GM18498 (cell line): ENCODE data around the gene CLASP1.
A peak's percentile ranks its signal among the peaks of the same experiment; 100 is the strongest.

Experiments
- ATAC-seq: cut with Tn5 transposase; IDR thresholded peaks from one replicate; pipeline ENCODE4 v1.9.1; 2021; ENCODE audit warnings: mild to moderate bottlenecking, moderate library complexity; ENCODE audit not compliant: unreplicated experiment

The CLASP1 gene

DNA sequence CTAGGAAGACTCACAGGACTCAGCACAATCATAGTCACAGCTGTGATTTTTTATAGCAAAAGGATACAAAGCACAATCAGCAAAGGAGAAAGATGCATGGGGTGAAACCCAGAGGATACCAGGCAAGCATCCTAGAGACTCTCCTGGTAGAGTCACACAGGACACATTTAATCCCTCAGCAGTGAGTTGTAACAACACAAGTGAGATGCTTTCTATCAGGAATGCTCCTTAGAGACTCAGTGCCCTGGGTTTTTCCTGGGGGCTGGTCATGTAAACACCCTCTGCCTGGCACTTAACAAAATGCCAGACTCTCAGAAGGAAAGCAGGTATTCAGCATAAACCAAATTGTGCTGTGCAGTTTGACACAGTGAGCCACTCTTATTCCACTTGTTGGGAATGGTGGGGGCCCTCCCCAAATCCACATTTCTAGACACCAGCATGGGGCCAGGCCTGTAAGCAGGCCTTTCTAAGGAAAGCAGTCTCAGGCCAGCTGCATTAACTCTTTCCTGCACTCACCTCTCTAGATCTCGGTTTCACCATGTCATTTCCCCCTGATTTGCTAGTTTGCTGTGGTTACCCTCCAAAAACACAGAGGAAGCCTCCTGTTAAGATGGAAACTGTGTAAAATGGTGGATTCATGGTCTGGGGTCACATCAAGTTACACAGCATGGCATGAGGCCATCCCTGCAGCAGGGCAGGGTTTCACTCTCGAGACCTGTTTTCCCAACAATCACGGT lies 135.5 kb downstream of the CLASP1 start:
- ATAC-seq: no peak

DNA sequence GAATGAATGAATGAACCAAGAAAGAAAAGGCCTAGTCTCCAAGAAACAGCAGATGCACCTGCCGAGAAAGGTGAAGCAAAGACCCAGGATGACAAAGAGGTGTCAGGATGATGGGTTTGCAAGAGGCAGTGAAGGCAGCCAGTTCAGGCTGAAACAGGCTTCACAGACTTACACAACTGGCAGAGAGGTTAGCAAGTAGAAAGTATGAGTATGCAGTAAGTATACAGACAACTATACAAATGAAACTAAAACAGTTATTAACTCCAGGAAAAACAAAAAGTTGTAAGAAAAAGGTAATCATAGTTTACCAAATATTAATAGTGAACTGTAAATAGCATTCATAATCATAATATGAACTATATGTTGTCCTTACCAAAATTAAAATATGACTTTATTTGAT lies 138.4 kb downstream of the CLASP1 start:
- no peak for ATAC-seq

DNA sequence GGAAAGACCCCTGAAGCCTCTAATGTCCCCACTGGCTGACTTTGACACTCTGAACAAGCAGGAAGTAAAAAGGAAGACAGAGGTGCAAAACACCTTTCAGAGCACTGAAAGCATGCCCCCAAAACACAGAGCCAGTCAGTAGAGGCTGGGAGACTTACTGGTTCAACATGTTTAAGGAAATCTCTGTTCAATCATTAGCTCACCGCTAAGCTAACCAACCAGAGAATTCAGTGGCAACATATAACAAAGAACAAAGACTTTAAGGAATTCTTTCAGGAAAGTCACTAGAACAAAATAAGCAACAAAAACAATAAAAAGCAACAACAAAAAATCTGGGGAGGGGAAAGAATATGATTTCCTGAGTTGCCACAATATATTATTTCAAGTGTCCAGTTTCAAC lies 142.6 kb downstream of the CLASP1 start:
- ATAC-seq: no peak

DNA sequence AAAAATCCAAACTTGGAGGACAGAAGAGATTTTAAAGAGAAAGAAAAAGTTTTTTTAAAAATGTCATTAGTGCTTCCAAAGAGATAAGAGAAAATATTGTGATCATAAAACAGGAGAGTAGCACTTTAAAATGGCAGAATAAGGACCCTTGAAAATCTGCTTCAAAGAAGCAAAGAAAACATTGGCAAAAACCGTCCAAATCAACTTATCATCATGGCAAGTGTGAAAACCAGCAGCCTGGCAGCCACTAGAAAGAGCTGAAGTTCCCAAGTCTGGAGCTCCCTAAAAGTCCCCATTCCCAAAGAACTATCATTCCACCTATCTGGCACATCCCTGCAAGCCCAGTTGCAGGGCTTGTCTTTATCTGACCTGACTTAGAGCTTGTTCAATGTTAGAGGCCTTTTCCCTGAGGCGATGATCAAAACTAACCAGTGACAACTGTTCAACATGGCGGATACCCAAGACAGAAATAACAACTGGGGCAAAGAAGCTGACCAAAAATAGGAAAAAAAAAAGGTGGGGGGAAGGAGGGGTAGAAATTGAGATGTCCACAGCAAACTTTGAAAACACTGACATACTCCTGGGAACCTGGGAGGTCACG lies 143.2 kb downstream of the CLASP1 start:
- ATAC-seq: no peak

DNA sequence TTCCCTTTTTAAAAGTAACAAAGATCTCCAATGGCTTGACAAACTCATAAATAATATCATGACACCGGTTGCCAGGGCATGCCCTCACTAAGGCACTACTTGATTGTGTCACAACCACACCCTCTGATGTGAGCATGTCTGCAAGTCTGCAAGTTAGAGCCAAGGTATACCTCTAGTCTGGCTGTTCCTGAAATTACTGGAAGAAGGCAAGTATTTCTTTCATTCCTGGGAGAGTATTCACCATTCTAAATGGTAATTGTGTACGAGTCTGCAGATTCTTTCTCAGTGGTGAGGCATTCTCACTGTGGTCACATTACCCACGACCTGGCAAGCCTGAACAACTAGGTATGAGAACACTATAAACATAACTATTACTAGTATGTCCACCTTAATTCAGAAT lies 144.3 kb downstream of the CLASP1 start:
- no peak for ATAC-seq

DNA sequence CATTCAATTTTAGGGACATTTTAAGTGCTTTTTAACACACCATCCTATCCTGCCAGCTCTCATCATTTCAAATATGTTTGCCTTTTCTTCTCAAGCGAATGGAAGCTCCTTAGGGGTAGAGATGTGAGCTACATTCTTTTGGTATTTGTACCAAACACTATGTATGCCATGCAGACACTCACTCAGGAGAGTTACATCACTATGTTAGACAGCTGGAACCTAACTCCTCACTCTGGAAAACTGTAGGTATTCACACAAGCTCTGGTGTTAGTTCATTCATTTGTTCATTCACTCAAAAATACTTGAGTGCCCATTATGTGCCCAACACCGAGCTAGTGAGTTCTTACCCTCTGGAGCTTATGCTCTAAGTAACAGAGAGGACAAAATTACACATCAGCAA lies 144.9 kb downstream of the CLASP1 start:
- ATAC-seq: no peak

DNA sequence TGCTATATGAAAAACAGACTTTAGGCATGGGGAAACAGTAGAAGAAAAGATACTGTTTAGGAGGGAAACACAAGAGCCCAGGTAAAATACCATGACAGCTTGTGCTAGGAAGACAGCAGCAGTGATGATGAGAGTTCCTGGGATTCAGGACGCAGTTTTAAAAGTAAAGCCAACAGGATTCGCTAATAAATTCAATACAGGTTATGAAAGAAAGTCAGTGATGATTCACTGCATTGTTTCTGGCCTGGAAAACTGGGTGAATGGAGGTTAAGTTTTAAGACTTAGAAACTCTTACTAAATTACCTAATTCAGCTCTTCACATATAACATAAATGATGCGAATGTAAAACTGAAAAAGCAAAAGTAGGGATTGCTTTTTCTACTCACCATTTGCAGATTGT lies 146.5 kb downstream of the CLASP1 start:
- no peak for ATAC-seq

DNA sequence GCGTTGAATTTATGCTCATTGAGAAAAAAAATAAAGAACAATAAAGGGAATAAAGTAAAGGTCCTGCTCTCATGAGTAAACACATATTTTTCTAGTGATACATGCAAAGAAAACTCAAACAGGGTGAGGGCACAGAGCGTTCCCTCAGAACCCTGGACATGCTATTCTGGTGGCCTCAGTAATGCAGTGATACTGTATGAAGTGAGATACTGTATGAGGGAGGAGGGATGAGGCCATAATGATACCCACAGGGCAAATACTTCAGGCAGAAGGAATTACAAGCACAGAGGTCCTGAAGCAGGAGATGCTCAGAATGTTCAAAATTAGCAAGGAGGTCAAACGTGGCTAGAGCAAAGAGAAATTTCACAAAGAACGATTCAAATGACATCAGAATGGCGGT lies 147.0 kb downstream of the CLASP1 start:
- ATAC-seq: no peak

DNA sequence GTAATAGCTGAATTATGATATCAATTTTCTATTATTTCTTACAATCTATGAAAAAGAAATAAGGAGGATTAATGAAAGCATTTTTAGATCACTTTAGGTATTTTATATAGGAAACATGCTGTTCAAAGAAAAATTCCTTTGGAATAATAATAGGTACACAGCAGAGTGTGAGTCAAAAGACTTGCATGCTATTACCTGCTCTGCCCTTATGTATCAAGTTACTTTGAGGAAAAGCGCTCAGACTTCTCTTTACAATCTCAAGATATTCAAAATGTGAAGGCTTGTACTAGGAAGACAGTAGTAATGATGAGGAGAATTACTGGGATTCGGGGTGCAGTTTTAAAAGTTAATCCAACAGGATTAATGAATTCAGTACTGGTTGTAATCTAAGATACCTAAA lies 147.7 kb downstream of the CLASP1 start:
- no peak for ATAC-seq

DNA sequence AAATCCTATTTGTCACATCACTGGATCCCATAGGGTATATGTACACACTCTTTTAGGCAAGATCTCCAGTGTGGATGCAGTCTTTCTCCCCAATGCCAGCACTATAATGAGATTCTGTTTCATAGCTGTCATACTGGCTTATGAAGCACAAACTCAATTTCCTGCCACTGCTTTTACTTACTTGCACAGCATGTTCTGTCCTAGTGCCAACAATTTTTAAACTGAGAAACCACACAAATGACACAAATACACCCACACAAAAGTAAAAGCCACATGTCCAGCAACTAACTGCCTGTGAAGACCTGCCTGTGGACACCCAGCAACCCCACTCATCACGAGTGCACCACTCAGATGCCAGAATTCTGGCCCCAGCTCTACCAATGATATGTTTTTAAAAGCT lies 148.2 kb downstream of the CLASP1 start:
- ATAC-seq: peak; percentile 62

DNA sequence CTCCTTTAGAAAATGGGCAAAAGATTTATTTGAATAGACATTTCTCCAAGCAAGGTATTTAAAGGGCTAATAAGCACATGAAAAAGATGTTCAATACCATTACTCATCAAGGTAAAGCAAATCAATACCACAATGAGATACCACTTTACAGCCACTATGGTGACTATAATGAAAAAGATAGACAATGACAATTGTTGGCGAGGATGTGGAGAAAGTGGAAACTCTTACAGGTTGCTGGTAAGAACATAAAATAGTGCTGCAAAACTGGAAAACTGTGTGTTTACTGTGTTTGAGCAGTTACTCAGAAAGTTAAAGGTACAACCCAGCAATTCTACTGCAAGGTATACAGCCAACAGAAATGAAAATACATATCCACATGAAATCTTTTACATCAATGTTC lies 150.5 kb downstream of the CLASP1 start:
- no peak for ATAC-seq

DNA sequence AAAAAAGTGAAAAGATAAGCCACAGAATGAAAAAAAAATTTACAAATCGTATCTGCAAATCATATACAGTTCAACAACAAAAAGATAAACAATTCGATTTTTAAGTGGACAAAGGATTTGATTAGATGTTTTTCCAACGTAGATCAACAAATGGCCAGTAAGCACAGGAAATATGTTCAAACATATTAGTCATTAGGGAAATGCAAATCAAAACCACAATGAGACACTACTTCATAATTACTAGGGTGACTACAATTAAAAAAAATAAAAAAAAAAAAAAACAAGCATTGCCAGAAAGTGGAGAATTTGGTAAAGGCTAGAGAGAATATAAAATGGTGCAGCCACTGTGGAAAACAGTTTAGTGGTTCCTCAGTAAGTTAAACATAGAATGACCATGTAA lies 156.9 kb downstream of the CLASP1 start:
- ATAC-seq: no peak

DNA sequence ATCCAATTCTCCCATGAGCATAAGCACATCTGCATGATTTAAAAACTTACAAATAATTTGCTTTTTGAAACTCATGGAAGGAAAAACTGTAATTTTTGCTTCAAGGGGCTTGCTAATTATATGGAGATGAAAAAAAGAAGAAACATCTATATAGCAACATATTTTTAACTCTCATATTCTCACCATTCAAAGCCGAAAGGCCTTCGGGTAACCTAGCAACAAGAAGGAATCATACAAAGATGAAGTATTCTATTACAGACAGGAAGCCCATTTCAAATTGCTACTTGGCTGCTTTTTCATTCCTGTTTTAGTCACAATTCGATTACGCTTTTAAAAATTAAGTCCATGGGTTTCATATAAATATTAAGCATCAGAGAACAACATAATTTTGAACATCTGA lies 157.7 kb downstream of the CLASP1 start:
- ATAC-seq: no peak

DNA sequence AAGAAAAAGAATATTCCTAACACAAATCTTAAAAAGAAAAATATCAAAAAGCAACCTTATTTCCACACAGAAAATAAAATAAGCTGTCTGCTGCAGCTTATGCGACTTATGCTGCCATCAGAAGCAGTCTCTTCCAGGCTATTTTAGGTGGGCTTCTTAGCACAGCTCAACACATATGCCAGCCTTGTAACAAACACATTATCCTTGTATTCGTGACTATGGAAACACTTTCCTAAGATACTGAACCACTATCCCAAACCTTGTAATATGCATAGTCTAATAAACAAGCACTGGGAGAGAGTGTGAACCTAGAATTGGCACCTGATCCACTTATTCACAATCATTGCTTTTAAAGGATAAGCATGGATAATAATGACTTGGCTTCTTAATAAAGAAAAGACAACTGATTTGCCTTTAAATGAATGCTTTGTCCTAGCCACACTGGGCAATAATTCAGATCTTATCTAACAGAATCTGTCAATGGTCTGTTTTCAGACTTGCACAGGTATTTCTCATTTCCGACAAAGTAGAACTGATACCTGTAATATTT lies 158.6 kb downstream of the CLASP1 start:
- no peak for ATAC-seq

DNA sequence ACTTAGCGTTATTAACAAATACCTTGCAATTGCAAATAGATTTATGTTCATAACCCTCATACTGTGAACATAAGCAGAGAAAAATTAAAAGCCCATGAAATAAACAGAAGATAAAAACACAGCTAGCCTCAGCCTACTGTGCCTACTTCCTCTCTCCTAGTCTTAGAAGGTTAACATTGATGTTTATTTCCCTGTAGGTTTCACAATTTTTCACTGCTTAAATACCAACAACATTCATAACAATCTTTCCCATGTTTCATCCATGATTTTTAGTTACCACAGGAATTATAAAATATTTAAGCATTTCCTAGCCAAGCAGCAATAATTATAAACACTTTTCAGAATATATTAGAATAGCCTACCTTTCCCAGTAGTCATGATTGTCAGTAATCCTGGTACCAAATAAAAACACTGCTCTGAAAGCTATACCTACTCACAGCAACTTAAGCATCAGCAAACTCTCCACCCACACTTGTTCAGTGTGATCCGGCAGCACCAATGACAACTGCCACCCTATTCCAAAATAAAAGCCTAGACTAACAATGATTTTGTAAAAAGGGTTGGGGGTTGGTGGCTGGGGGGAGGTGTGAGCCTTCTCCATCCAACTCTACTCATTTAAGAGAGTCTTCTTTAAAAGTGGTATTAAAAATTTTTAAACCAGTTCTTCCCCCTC lies 159.2 kb downstream of the CLASP1 start:
- no peak for ATAC-seq

DNA sequence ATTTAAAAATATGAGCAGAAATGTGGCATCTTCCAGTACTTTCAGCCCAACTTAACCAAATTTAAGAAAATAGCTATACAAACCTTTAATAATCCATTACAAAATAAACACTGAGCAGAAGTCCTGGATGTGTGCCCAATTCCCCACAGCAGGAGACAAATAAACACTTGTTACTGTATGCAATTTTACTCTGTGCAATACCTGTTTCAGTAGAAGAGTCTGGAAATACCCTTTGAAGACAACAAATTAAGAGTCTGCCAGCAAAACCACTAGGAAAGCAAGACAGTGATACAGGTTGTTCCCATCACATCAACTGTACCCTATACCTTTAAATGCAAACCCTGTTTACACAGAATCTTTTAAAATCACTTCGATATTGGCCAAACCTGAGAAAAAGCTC lies 160.0 kb downstream of the CLASP1 start:
- ATAC-seq: no peak

DNA sequence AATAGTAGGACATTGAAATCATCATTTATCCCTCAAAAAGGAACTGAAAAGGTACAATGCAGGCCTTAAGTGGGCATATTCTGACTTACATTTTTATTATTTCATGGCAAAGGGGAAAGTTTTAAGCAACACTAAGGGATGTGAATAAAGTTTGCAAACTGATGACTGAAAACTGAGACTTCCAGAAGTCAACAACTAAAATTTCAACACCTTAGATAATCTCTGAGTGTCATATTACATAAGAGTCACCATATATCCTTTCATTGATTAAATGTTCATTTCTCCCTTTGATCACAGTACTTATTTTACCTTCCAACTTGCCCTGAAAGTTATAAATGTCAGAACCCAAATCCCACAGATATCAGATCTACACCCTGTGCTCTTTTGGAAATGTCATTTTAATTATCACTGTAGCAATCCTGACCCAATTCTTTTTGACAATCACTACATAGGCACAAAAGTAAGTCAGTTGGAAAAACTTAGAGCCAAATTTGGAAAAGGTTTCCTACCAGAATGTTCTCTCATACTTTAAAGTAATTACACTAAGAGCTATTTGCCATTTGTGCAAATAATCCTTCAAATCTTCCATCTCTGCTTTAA lies 163.0 kb downstream of the CLASP1 start:
- ATAC-seq: no peak

DNA sequence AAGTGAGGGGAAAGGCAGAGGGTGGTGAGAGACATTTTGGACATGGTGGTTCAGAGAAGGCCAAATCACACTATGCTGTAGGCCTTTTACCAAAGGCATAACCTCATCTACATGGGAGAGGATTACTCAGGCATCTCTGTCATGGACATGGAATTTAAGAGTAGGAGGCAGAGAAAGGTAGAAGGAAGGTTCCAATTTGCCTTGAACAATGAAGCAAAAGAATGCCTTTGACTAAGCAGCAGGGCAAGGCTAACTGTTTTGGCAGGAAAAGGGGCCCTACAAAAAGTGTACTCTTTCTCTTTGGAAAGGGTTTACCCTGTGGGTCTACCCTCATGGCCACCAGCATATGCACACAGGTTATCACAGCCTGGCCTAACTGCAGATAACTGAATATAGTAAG lies 164.2 kb downstream of the CLASP1 start:
- ATAC-seq: no peak

DNA sequence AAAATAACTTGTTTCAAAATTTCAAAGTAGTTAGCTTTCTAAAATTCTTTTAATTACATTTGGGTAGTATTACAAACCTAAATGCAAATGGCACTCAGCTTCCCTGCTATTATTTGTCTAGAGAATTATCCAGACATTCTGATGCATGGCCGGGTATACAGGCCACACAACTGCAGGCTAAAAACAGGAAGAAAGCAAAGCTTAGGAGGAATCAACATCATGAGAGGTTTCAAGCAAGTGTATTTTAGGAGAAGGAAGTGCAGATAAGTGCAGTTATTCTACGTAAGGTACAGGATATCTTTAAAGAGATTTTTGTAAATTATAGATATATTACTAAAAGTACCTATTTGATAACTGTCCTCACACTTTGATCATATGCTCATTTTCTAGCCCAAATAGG lies 165.4 kb downstream of the CLASP1 start:
- no peak for ATAC-seq

DNA sequence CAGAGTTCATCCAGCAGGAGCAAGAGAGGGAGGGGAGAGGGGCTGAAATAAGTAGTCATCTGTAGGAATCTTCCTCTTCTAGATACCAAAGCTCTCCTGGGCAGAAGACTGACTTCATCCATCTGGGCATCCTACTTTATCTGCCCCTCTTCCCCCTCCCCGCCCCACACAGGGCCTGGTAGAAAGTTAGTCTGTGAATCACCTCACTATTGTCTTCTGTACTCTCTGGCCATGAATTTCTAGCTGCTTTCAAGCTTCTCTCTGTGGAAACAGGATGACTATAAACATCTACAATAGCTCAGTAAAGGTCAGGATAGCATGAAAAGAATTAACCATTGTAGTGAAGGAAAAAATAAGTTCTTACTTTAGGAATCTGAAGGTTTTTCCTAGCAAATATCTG lies 166.2 kb downstream of the CLASP1 start:
- no peak for ATAC-seq

DNA sequence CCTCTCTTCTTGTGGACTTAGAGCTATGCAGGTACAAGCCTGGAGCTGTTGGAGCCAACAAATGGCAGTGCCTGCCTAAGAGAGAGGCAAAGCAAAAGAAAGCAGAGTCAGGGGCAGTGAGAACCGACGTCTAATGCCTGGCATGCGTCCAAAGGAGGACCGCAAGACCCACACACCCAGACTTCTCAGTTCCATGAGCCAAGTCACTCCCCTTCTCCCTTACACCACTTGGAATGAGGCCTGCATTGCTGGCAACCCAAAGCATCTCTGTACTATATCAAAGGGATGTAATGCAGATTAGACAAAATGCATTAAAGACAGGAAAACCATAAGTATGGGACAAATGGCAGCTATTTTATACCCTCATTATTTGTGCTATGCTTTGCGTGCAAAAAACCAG lies 168.4 kb downstream of the CLASP1 start:
- no peak for ATAC-seq
